B cell (primary cell): ENCODE results near the gene CD6.

Source experiments
- EZH2 ChIP-seq: IDR thresholded peaks from 2 replicates; pipeline ENCODE4 v1.6.1; 2012; ENCODE audit warnings: borderline replicate concordance, low read depth, mild to moderate bottlenecking, moderate library complexity, low read length; ENCODE audit not compliant: insufficient read depth, poor library complexity, severe bottlenecking
- TF ChIP-seq, protein P1 (sequence below): fragments of 200-600 bp; IDR thresholded peaks from one replicate; pipeline ENCODE4 v1.8.0; 2022; ENCODE audit warnings: antibody characterized with exemption, mild to moderate bottlenecking

DNA sequence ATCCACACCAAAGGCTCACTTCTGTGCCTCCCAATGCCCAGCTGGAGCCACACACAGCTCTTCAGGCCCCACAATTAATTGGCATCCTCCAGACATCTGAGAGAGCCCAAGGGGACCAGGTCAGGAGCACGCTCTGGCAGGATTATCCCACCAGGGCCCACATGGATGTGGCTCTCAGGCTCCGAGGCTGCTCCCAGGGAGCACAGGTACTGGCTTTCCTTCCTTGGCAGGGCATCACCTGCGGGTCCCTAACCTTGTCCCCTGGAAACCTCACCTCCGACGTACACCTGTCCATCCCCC lies 54.3 kb downstream of the CD6 start:
- TF ChIP-seq EZH2: no peak
- TF ChIP-seq, protein P1, sequence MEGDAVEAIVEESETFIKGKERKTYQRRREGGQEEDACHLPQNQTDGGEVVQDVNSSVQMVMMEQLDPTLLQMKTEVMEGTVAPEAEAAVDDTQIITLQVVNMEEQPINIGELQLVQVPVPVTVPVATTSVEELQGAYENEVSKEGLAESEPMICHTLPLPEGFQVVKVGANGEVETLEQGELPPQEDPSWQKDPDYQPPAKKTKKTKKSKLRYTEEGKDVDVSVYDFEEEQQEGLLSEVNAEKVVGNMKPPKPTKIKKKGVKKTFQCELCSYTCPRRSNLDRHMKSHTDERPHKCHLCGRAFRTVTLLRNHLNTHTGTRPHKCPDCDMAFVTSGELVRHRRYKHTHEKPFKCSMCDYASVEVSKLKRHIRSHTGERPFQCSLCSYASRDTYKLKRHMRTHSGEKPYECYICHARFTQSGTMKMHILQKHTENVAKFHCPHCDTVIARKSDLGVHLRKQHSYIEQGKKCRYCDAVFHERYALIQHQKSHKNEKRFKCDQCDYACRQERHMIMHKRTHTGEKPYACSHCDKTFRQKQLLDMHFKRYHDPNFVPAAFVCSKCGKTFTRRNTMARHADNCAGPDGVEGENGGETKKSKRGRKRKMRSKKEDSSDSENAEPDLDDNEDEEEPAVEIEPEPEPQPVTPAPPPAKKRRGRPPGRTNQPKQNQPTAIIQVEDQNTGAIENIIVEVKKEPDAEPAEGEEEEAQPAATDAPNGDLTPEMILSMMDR: no peak
